GM12878 (cell line): ENCODE measurements around the gene TDP2. TPM values are rescaled to one million over a fixed set of nuclear protein-coding genes. Genes with fewer than 3 reads are reported as not detected.

Source experiments
- ATAC-seq: fragments of 200-7000 bp; cut with Tn5 transposase; 3 replicates; pipeline ENCODE4 v1.9.1; 2020; ENCODE audit warnings: mild to moderate bottlenecking, moderate library complexity
- BruUV-seq: library from RNA; stranded (reverse); fragments of 400-500 nt; replicated peaks from 2 replicates; lab custom pipeline; 2021; lab: Mats Ljungman, UMichigan
- CTCF ChIA-PET: fragments of 300-600 bp; sonication (Branson Sonifier 250); formaldehyde crosslinking; extraction: SDS; loops from one replicate; lab custom pipeline; 2021; ENCODE audit warnings: inconsistent platforms; lab: Yijun Ruan, JAX
- POLR2A ChIA-PET: fragments of 350-600 bp; formaldehyde crosslinking; extraction: SDS; loops from one replicate; lab custom pipeline; 2021; ENCODE audit warnings: inconsistent platforms; lab: Charles Lee
- RAD21 ChIA-PET: fragments of 300-600 bp; sonication (Branson Sonifier 250); formaldehyde crosslinking; loops from one replicate; lab custom pipeline; 2023; ENCODE audit warnings: antibody characterized with exemption; ENCODE audit not compliant: unreplicated experiment; lab: Charles Lee
- SMC1A ChIA-PET: fragments of 300-600 bp; sonication (Branson Sonifier 250); formaldehyde crosslinking; loops from one replicate; lab custom pipeline; 2023; ENCODE audit not compliant: unreplicated experiment, uncharacterized antibody; lab: Charles Lee
- DNase-seq: peaks from one replicate; pipeline ENCODE4 v3.0.0-alpha.2; 2011; ENCODE audit warnings: low read depth, low spot score
- FAIRE-seq: peaks from 3 replicates; lab custom pipeline; 2011; peaks lifted over from hg19 to GRCh38; lab: Jason Lieb, UNC
- H2AFZ ChIP-seq: 2 replicates; pipeline ENCODE4 v1.6.0; 2011; ENCODE audit warnings: low read depth, low read length, control low read depth; ENCODE audit not compliant: control insufficient read depth
- H3K27ac ChIP-seq: 2 replicates; pipeline ENCODE4 v1.5.1; 2011; ENCODE audit warnings: control low read depth; ENCODE audit not compliant: control insufficient read depth, insufficient read depth
- H3K27me3 ChIP-seq, 2 experiments: replicated peaks in 1 of 2; 2 replicates each; pipeline versions ENCODE4 v1.6.0 to v1.6.1; 2011; ENCODE audit warnings: low read length in 1 of 2; ENCODE audit not compliant: control insufficient read depth in 2 of 2, insufficient read depth in 2 of 2
- H3K36me3 ChIP-seq, 2 experiments: 2 replicates each; pipeline ENCODE4 v1.5.1; 2011; ENCODE audit warnings: low read length in 1 of 2; ENCODE audit not compliant: control insufficient read depth in 2 of 2, insufficient read depth in 2 of 2
- H3K4me1 ChIP-seq: 2 replicates; pipeline ENCODE4 v1.6.1; 2011; ENCODE audit warnings: mild to moderate bottlenecking, low read length, moderate library complexity, mixed read lengths; ENCODE audit not compliant: control insufficient read depth, insufficient read depth
- H3K4me2 ChIP-seq: 2 replicates; pipeline ENCODE4 v1.6.0; 2011; ENCODE audit warnings: control low read depth; ENCODE audit not compliant: control insufficient read depth, insufficient read depth
- H3K4me3 ChIP-seq: fragments of 200-600 bp; sonication (generic); 2 replicates; pipeline ENCODE4 v1.5.1; 2016
- H3K79me2 ChIP-seq: 2 replicates; pipeline ENCODE4 v1.6.0; 2011; ENCODE audit warnings: low read length; ENCODE audit not compliant: control insufficient read depth, insufficient read depth
- H3K9ac ChIP-seq: 2 replicates; pipeline ENCODE4 v1.8.0; 2011; ENCODE audit warnings: low read length, control low read depth, mixed read lengths; ENCODE audit not compliant: control insufficient read depth, insufficient read depth
- H3K9me3 ChIP-seq: replicated peaks from 3 replicates; pipeline ENCODE4 v1.5.1; 2011; ENCODE audit warnings: mild to moderate bottlenecking, low read length; ENCODE audit not compliant: control insufficient read depth, insufficient read depth
- H4K20me1 ChIP-seq: 2 replicates; pipeline ENCODE4 v1.6.0; 2011; ENCODE audit not compliant: control insufficient read depth, insufficient read depth
- CBX5 ChIP-seq: sonication (generic); IDR thresholded peaks from 2 replicates; pipeline ENCODE4 v1.6.1; 2016; ENCODE audit warnings: low read depth, moderate library complexity, mild to moderate bottlenecking, inconsistent platforms
- GABPA ChIP-seq: IDR thresholded peaks from 2 replicates; pipeline ENCODE4 v1.6.1; 2014; ENCODE audit warnings: antibody characterized with exemption, low read depth, mild to moderate bottlenecking, inconsistent platforms
- MAX ChIP-seq: IDR thresholded peaks from 2 replicates; pipeline ENCODE4 v1.6.1; 2012; ENCODE audit warnings: low read depth, low read length, improper control_type of control experiment
- NR2C2 ChIP-seq: IDR thresholded peaks from 2 replicates; pipeline ENCODE4 v1.6.1; 2011; ENCODE audit warnings: borderline replicate concordance, low read depth; ENCODE audit not compliant: control insufficient read depth, insufficient read length
- PAX8 ChIP-seq: fragments of 450-650 bp; IDR thresholded peaks from 2 replicates; pipeline ENCODE4 v1.6.1; 2017; ENCODE audit warnings: mild to moderate bottlenecking, moderate library complexity
- RUNX3 ChIP-seq: IDR thresholded peaks from 2 replicates; pipeline ENCODE4 v1.6.1; 2012; ENCODE audit warnings: low read length, inconsistent platforms
- SMAD5 ChIP-seq: IDR thresholded peaks from 2 replicates; pipeline ENCODE4 v1.6.1; 2016; ENCODE audit warnings: antibody characterized with exemption, low read depth
- USF1 ChIP-seq: IDR thresholded peaks from 2 replicates; pipeline ENCODE4 v1.6.1; 2011; ENCODE audit warnings: borderline replicate concordance, low read depth, mild to moderate bottlenecking, moderate library complexity, mixed read lengths, low read length; ENCODE audit not compliant: insufficient read depth; ENCODE audit errors: extremely low read length
- WGBS: methylation state at CpG from one replicate; pipeline ENCODE4 v1.1.6; 2016; ENCODE audit warnings: low lambda C conversion rate; ENCODE audit not compliant: insufficient replicate concordance, insufficient coverage; ENCODE audit errors: missing lambda C conversion rate; 5-methylcytosine and 5-hydroxymethylcytosine counted together
- in situ Hi-C: fragments of 300-500 bp; cut with MboI; formaldehyde crosslinking; loops from 9 replicates; pipeline ENCODE4 v1.14.3; 2018; ENCODE audit warnings: mixed read lengths
- intact Hi-C: fragments of 100-400 bp; cut with micrococcal nuclease; formaldehyde crosslinking; loops from one replicate; pipeline ENCODE4 v1.14.2; 2022; ENCODE audit not compliant: unreplicated experiment
- polyA plus RNA-seq, 11 experiments: library from polyadenylated mRNA; depleted of rRNA in 4 of 11; unstranded in 6 of 11; stranded (reverse) in 5 of 11; fragments of >200 nt; fragmentation: Nextera tagmentation in 4 of 11; fragmentation: Illumina TruSeq in 1 of 11; extraction: Ambion mirVana in 4 of 11; extraction: Trizol in 1 of 11; gene quantifications; 1 replicate in 1 of 11; 2 replicates in 10 of 11; pipeline versions ENCODE4 v1.2.1 to v1.2.3, GENCODE V29; 2011 to 2016; ENCODE audit warnings: inconsistent platforms in 2 of 11, missing spikeins in 2 of 11, low read depth in 1 of 11
- total RNA-seq, 4 experiments: library from RNA; depleted of rRNA in 3 of 4; stranded (reverse); fragments of >200 nt in 3 of 4; fragmentation: Illumina TruSeq in 1 of 4; extraction: Trizol in 1 of 4; gene quantifications; 2 replicates each; pipeline versions ENCODE4 v1.2.1 to v1.2.3, GENCODE V29; 2013 to 2021
- TF ChIP-seq, protein P1 (sequence below): fragments of 450-650 bp; IDR thresholded peaks from 2 replicates; pipeline ENCODE4 v1.6.1; 2018; ENCODE audit warnings: borderline replicate concordance, mild to moderate bottlenecking; ENCODE audit not compliant: partially characterized antibody

The TDP2 gene
- total and polyA plus RNA-seq, 10 of the 15 experiments (the other 5 are each of a cell fraction or from before 2014, with no cell fraction given): 24.4 to 53.3 (median 38.8) TPM

GRCh38 chr6:24708612-24709011, 41.9 kb upstream of the TDP2 start:
- Histone ChIP-seq H3K4me3 (no peak overlapping the region), H3K27ac (no peak overlapping the region), H3K27me3 (no peaks in the 10 kb centered on the region), H2AFZ (no peak overlapping the region), H3K79me2 (peaks cover 24% of the 10 kb centered on the region), H3K36me3 (peaks cover 7 to 50% of the 10 kb centered on the region in 2 experiments), H3K9me3 (no peaks in the 10 kb centered on the region), H3K4me1 (no peaks in the 10 kb centered on the region), H3K9ac (no peak overlapping the region), H4K20me1 (0 out of 2 replicates have a peak, but pooled peaks cover 4% of the 10 kb centered on the region), H3K4me2 (no peak overlapping the region)
- in situ Hi-C loops (loop anchor here (25.0 kb wide), 1 partner anchor 646 kb away; no protein-coding TSS in a partner anchor), intact Hi-C loops (no loop called here)
- no peak for ATAC-seq
- TSS peak; percentile 1 for BruUV-seq
- ChIA-PET RAD21 (no interaction called here), POLR2A (interaction anchor here (0.9 kb wide), 1 partner anchor 42 kb away, joined by 3 read pairs; the partner anchor contains the start of genes ACOT13 and TDP2), SMC1A (interaction anchor here (1.1 kb wide), 1 partner anchor 13 kb away, joined by 3 read pairs; no protein-coding TSS in a partner anchor), CTCF (interaction anchor here (0.7 to 1.7 kb wide), 3 partner anchors 58 to 187 kb away, joined by 3 read pairs; no protein-coding TSS in a partner anchor)
- DNase-seq: no peak
- WGBS: 93% methylated on average over 3 of the region's 3 CpGs
- FAIRE-seq: no peak
- no peak for TF ChIP-seq GABPA
- no peak for TF ChIP-seq USF1
- no peak; the same call in 1 of the 2 replicates for TF ChIP-seq SMAD5
- TF ChIP-seq CBX5: no peak
- TF ChIP-seq MAX: no peak
- TF ChIP-seq RUNX3: no peak
- TF ChIP-seq, protein P1, sequence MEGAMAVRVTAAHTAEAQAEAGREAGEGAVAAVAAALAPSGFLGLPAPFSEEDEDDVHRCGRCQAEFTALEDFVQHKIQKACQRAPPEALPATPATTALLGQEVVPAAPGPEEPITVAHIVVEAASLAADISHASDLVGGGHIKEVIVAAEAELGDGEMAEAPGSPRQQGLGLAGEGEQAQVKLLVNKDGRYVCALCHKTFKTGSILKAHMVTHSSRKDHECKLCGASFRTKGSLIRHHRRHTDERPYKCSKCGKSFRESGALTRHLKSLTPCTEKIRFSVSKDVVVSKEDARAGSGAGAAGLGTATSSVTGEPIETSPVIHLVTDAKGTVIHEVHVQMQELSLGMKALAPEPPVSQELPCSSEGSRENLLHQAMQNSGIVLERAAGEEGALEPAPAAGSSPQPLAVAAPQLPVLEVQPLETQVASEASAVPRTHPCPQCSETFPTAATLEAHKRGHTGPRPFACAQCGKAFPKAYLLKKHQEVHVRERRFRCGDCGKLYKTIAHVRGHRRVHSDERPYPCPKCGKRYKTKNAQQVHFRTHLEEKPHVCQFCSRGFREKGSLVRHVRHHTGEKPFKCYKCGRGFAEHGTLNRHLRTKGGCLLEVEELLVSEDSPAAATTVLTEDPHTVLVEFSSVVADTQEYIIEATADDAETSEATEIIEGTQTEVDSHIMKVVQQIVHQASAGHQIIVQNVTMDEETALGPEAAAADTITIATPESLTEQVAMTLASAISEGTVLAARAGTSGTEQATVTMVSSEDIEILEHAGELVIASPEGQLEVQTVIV: no peak
- TF ChIP-seq PAX8: no peak
- TF ChIP-seq NR2C2: no peak
